ENCODE data around the gene GPRC5A. TPM values are rescaled to one million over a fixed set of nuclear protein-coding genes. Genes with fewer than 3 reads are reported as not detected.

The GPRC5A gene
- total RNA-seq, 5 donors from 2014 or later (not counting 1 experiment from before 2014, with no cell fraction given): 0.28 to 2.0 (median 1.4) TPM; not detected in 1

DNA sequence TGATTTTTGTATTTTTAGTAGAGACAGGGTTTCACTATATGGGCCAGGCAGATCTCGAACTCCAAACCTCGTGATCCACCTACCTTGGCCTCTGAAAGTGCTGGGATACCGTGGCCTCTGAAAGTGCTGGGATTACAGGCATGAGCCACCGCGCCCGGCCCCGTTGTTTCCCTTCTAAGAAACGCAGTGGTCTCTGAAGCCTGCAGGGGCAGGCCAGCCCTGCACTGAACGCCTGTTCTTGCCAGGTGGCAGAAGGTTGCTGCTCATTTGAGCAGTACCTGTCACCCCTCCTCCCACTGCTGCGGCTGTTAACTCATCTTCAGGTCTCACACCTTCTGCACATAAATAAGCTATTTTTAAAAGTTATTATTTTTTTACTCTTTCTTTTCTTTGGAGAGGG is 24.3 kb downstream of the GPRC5A start:
- no peak overlapping the region for H3K4me3 ChIP-seq (ENCODE audit: control insufficient read depth in 1 of 2, extremely low read depth in 1 of 2, low read length in 1 of 2)
- no peaks in the 10 kb centered on the region for H3K9me3 Mint-ChIP-seq
- no peaks in the 10 kb centered on the region for H3K36me3 ChIP-seq (ENCODE audit: control insufficient read depth in 2 of 2, extremely low read depth in 1 of 2, insufficient read depth in 1 of 2, low read length in 1 of 2)
- peaks cover 9 to 10% of the 10 kb centered on the region in 2 donors for H3K27me3 Mint-ChIP-seq
- ChIA-PET CTCF (interaction anchor here (0.6 to 2.9 kb wide), 13 partner anchors 25 to 1250 kb away, joined by 3 to 47 read pairs (median 3); partner anchors contain the start of gene GPRC5A (in 1 of the 2)), POLR2A (interaction anchor here (0.5 to 0.6 kb wide), 2 partner anchors 10 to 339 kb away, joined by 6 read pairs; no protein-coding TSS in a partner anchor)
- no peaks in the 10 kb centered on the region for H3K9me3 ChIP-seq
- 75% methylated on average over 9 of the region's 10 CpGs for WGBS (ENCODE audit: insufficient coverage)
- DNase-seq: no peak
- H3K27ac Mint-ChIP-seq: no peak overlapping the region
- peaks cover 10 to 15% (median 11%) of the 10 kb centered on the region in 3 donors for H3K4me1 Mint-ChIP-seq
- H3K27me3 ChIP-seq (replicated peaks in 1 of 2; ENCODE audit: control insufficient read depth in 2 of 2, extremely low read depth in 1 of 2, insufficient read depth in 2 of 2, low read length in 1 of 2): peaks cover 0 to 4% of the 10 kb centered on the region in 2 experiments
- no peaks in the 10 kb centered on the region for H3K36me3 Mint-ChIP-seq
- no peak overlapping the region for H3K27ac ChIP-seq (ENCODE audit: low read length)
- ATAC-seq (replicated peaks in 1 of 4): no peak
- H3K4me1 ChIP-seq (ENCODE audit: control insufficient read depth in 1 of 2, extremely low read depth in 1 of 2, insufficient read depth in 2 of 2, low read length in 2 of 2): peaks cover 0 to 8% of the 10 kb centered on the region in 2 experiments
- no peak overlapping the region for H3K4me3 Mint-ChIP-seq

DNA sequence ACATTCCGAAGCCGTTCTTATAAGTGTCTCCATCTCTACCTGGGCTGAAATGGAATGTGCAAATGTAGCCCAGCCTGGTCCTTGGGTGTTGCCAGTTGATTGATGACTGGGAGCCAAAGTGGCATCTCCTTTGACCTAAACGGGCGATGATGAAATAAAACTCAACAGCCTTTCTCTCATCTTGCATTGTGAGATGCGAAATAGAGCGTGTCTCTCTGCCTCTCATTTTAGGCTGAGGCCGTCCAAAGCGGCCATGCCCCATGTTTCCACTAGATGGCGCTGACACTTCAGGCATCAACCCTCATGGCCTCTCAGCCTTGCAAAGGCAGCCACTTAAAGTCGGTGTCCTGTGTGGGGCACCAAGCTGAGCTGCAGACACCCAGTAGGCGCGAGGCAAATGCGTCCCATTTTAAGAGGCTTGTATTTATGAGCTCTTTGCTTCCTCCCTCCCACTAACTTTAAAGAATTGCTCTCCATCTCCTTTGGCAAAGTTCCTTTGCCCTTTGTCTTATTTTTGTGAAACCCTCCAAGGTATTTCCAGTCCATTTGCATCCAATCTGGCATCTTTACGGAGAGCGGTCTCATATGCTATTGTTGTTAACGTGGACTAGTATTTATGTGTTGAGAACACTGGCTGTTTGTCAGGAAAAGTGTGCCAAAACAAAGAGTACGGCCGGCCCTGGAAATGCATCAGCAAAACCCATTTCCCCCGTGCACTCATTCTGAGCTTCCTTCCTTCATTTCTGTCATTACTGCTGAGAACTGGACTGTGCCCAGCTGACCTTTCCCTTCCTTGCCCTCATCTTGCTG is 25.0 kb downstream of the GPRC5A start:
- Histone ChIP-seq H3K4me1 (ENCODE audit: control insufficient read depth in 1 of 2, extremely low read depth in 1 of 2, insufficient read depth in 2 of 2, low read length in 2 of 2) (peaks cover 0 to 8% of the 10 kb centered on the region in 2 experiments), H3K36me3 (ENCODE audit: control insufficient read depth in 2 of 2, extremely low read depth in 1 of 2, insufficient read depth in 1 of 2, low read length in 1 of 2) (no peaks in the 10 kb centered on the region), H3K27ac (ENCODE audit: low read length) (no peak overlapping the region), H3K27me3 (replicated peaks in 1 of 2; ENCODE audit: control insufficient read depth in 2 of 2, extremely low read depth in 1 of 2, insufficient read depth in 2 of 2, low read length in 1 of 2) (peaks cover 0 to 4% of the 10 kb centered on the region in 2 experiments), H3K9me3 (no peaks in the 10 kb centered on the region), H3K4me3 (ENCODE audit: control insufficient read depth in 1 of 2, extremely low read depth in 1 of 2, low read length in 1 of 2) (no peak overlapping the region)
- ChIA-PET CTCF (interaction anchor here (0.6 to 2.9 kb wide), 23 partner anchors 25 to 1249 kb away, joined by 3 to 47 read pairs (median 3); partner anchors contain the start of genes BORCS5 (in 1 of the 2) and GPRC5A (in 1 of the 2)), POLR2A (interaction anchor here in 1 of 2 donors (0.6 kb wide), 1 partner anchor 306 kb away, joined by 3 read pairs; no protein-coding TSS in a partner anchor)
- Mint-ChIP-seq H3K36me3 (no peaks in the 10 kb centered on the region), H3K4me1 (peaks cover 9 to 11% (median 10%) of the 10 kb centered on the region in 3 donors), H3K27ac (no peak overlapping the region), H3K4me3 (peak overlapping the region in 1 of 3 donors; percentile 57), H3K9me3 (no peaks in the 10 kb centered on the region), H3K27me3 (peaks cover 9 to 10% of the 10 kb centered on the region in 2 donors)
- WGBS (ENCODE audit: insufficient coverage): 25% methylated on average over 15 of the region's 19 CpGs
- peak; percentile 98 to 99 (median 98) for ATAC-seq (replicated peaks in 1 of 4)
- peak; percentile 55 to 89 (median 78) for DNase-seq

DNA sequence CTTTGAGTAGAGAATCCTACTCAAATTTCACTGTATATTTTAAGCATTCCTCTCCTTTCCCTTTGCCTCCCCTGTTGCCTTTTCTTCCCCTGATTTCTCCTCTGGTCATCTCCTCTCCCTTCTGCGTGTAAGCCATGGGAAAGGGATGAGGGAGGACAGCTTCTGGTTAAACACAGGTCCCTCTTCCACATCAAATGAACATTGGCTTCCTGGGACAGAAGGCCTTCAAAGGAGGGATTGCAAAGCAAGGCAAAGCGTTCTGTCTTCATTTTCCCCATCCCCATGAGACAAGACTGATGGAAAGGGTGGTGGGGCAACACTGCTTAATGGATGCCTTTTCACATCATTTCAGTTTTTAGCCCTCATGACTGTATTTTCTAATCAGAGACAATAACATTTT is 26.2 kb downstream of the GPRC5A start:
- Histone ChIP-seq H3K9me3 (no peaks in the 10 kb centered on the region), H3K27ac (ENCODE audit: low read length) (no peak overlapping the region), H3K27me3 (replicated peaks in 1 of 2; ENCODE audit: control insufficient read depth in 2 of 2, extremely low read depth in 1 of 2, insufficient read depth in 2 of 2, low read length in 1 of 2) (peaks cover 0 to 4% of the 10 kb centered on the region in 2 experiments), H3K4me1 (ENCODE audit: control insufficient read depth in 1 of 2, extremely low read depth in 1 of 2, insufficient read depth in 2 of 2, low read length in 2 of 2) (peaks cover 0 to 8% of the 10 kb centered on the region in 2 experiments), H3K36me3 (ENCODE audit: control insufficient read depth in 2 of 2, extremely low read depth in 1 of 2, insufficient read depth in 1 of 2, low read length in 1 of 2) (no peaks in the 10 kb centered on the region), H3K4me3 (ENCODE audit: control insufficient read depth in 1 of 2, extremely low read depth in 1 of 2, low read length in 1 of 2) (no peak overlapping the region)
- Mint-ChIP-seq H3K4me1 (peaks cover 9 to 11% (median 10%) of the 10 kb centered on the region in 3 donors), H3K27ac (no peak overlapping the region), H3K27me3 (peaks cover 9 to 10% of the 10 kb centered on the region in 2 donors), H3K9me3 (no peaks in the 10 kb centered on the region), H3K36me3 (no peaks in the 10 kb centered on the region), H3K4me3 (no peak overlapping the region)
- ChIA-PET POLR2A (no interaction called here), CTCF (interaction anchor here (1.2 to 2.9 kb wide), 4 partner anchors 13 to 318 kb away, joined by 3 to 47 read pairs (median 20); no protein-coding TSS in a partner anchor)
- no peak for DNase-seq
- WGBS (ENCODE audit: insufficient coverage): no CpG with 5 or more reads among the region's 2 CpGs
- no peak for ATAC-seq (replicated peaks in 1 of 4)

DNA sequence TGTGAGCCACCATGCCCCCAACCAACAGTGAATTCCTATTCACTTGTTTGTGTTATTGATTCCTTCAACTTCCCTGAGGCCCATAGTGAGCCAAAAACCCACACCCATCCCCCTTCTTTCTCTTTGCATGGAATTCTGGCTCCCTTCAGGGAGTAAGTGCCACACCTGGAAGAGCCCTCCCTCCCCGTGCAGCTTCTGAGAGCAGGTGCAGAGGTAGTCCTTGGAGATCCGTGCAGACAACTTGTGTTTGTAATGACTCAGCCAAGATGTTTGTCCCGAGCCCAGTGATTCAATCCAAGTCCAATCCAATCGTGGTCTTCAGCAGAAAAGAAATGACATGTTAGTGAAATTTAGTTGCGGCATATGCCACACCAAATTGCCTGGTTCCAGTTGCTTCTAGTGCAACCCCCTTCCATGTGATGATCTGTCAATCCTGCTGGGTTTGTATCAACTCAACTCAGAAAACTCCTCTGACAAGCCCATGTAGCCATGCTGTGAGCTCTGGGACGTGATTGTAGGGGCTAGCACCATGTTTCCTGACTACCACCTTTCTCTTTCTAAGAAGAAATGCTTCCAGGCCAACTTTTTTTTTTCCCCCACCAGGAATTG is 27.5 kb downstream of the GPRC5A start:
- Histone ChIP-seq H3K4me1 (ENCODE audit: control insufficient read depth in 1 of 2, extremely low read depth in 1 of 2, insufficient read depth in 2 of 2, low read length in 2 of 2) (peaks cover 0 to 8% of the 10 kb centered on the region in 2 experiments), H3K4me3 (ENCODE audit: control insufficient read depth in 1 of 2, extremely low read depth in 1 of 2, low read length in 1 of 2) (no peak overlapping the region), H3K27me3 (replicated peaks in 1 of 2; ENCODE audit: control insufficient read depth in 2 of 2, extremely low read depth in 1 of 2, insufficient read depth in 2 of 2, low read length in 1 of 2) (peaks cover 0 to 4% of the 10 kb centered on the region in 2 experiments), H3K36me3 (ENCODE audit: control insufficient read depth in 2 of 2, extremely low read depth in 1 of 2, insufficient read depth in 1 of 2, low read length in 1 of 2) (no peaks in the 10 kb centered on the region), H3K9me3 (no peaks in the 10 kb centered on the region), H3K27ac (ENCODE audit: low read length) (no peak overlapping the region)
- Mint-ChIP-seq H3K4me3 (no peak overlapping the region), H3K4me1 (peaks cover 9 to 11% (median 10%) of the 10 kb centered on the region in 3 donors), H3K36me3 (no peaks in the 10 kb centered on the region), H3K27ac (no peak overlapping the region), H3K9me3 (no peaks in the 10 kb centered on the region), H3K27me3 (peaks cover 9 to 10% of the 10 kb centered on the region in 2 donors)
- DNase-seq (no peak), ATAC-seq (replicated peaks in 1 of 4) (no peak)
- ChIA-PET POLR2A (no interaction called here), CTCF (interaction anchor here (0.7 to 1.8 kb wide), 2 partner anchors 293 to 629 kb away, joined by 3 to 4 read pairs; no protein-coding TSS in a partner anchor)
- 75% methylated on average over 5 of the region's 6 CpGs for WGBS (ENCODE audit: insufficient coverage)

DNA sequence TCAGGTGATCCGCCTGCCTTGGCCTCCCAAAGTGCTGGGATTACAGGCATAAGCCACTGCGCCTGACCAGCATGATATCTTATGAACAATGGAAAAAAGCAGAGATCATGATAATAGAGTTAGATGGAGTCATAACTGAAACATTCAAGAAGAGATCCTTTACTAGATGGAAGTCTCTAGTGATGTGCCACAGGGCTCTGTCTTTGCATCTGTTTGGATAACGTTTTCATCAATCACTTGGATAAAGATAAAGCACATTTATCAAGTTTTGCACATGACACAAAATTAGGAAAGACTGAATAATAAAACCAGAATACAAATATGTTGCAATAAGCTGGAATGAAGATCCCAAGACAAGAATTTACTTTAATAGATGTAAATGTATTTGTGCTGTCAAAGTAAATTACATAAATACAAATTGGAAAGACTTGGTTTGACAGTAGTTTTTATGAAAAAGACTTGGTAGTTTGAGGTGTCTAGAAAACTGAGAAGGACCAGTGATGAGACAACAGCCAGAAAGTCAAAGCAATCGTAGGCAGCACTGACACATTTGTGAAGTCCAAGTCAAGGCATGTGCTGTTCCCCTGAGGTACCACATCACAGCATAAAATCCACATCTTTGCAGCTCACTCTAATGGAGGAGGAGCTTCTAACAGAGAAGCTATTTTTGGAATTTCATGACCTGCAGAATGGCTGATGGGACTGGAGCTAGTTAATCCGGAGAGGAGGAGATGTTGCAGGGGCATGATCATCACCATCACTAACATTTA is 28.5 kb downstream of the GPRC5A start:
- H3K27me3 Mint-ChIP-seq: peaks cover 9 to 10% of the 10 kb centered on the region in 2 donors
- ChIA-PET CTCF (interaction anchor here (0.7 to 1.8 kb wide), 3 partner anchors 292 to 628 kb away, joined by 3 to 4 read pairs (median 3); no protein-coding TSS in a partner anchor), POLR2A (no interaction called here)
- no peaks in the 10 kb centered on the region for H3K36me3 ChIP-seq (ENCODE audit: control insufficient read depth in 2 of 2, extremely low read depth in 1 of 2, insufficient read depth in 1 of 2, low read length in 1 of 2)
- no peaks in the 10 kb centered on the region for H3K36me3 Mint-ChIP-seq
- peaks cover 0 to 8% of the 10 kb centered on the region in 2 experiments for H3K4me1 ChIP-seq (ENCODE audit: control insufficient read depth in 1 of 2, extremely low read depth in 1 of 2, insufficient read depth in 2 of 2, low read length in 2 of 2)
- H3K9me3 Mint-ChIP-seq: no peaks in the 10 kb centered on the region
- no peak for ATAC-seq (replicated peaks in 1 of 4)
- no peak overlapping the region for H3K27ac ChIP-seq (ENCODE audit: low read length)
- H3K4me3 Mint-ChIP-seq: no peak overlapping the region
- H3K4me1 Mint-ChIP-seq: peaks cover 9 to 11% (median 10%) of the 10 kb centered on the region in 3 donors
- no CpG with 5 or more reads among the region's 5 CpGs for WGBS (ENCODE audit: insufficient coverage)
- no peak for DNase-seq
- H3K9me3 ChIP-seq: no peaks in the 10 kb centered on the region
- no peak overlapping the region for H3K4me3 ChIP-seq (ENCODE audit: control insufficient read depth in 1 of 2, extremely low read depth in 1 of 2, low read length in 1 of 2)
- peaks cover 2 to 4% of the 10 kb centered on the region in 2 experiments for H3K27me3 ChIP-seq (replicated peaks in 1 of 2; ENCODE audit: control insufficient read depth in 2 of 2, extremely low read depth in 1 of 2, insufficient read depth in 2 of 2, low read length in 1 of 2)
- H3K27ac Mint-ChIP-seq: no peak overlapping the region

Measured in T-cell (primary cell).